Eye (tissue), 1 donor: ENCODE data around the gene RASSF9.
A peak's percentile ranks its signal among the peaks of the same experiment; 100 is the strongest.

Experiments
- DNase-seq: peaks from one replicate; pipeline ENCODE4 v3.0.0-alpha.2; 2015

The RASSF9 gene

GRCh38 chr12:85836197-85837090 is at the start of gene RASSF9:
Gene RASSF9 (minus strand): TSS chr12:85836409. CDS start chr12:85836201, 208 bp downstream.
- DNase-seq = peak; percentile 59

GRCh38 chr12:85883763-85884162 is 47.6 kb upstream of the RASSF9 start:
- no peak for DNase-seq

GRCh38 chr12:85877459-85877858 is 41.2 kb upstream of the RASSF9 start:
- no peak for DNase-seq

- DNase-seq = peak; percentile 60
Measured at GRCh38 chr12:85874031-85874461, 37.8 kb upstream of the RASSF9 start, which contains the start of gene NTS. Gene NTS (plus strand): TSS chr12:85874295. CDS start chr12:85874404, 109 bp downstream.

GRCh38 chr12:85872497-85873091 is 36.4 kb upstream of the RASSF9 start:
- peak; percentile 80 for DNase-seq

- DNase-seq = peak; percentile 80
Measured at GRCh38 chr12:85866986-85867776, 31.0 kb upstream of the RASSF9 start.

GRCh38 chr12:85865890-85866289 is 29.7 kb upstream of the RASSF9 start:
- peak; percentile 61 for DNase-seq

GRCh38 chr12:85856966-85857365 is 20.8 kb upstream of the RASSF9 start:
- no peak for DNase-seq

- no peak for DNase-seq
Measured at GRCh38 chr12:85855305-85855704, 19.1 kb upstream of the RASSF9 start.

- no peak for DNase-seq
Measured at GRCh38 chr12:85849344-85849743, 13.1 kb upstream of the RASSF9 start.

- DNase-seq = no peak
Measured at GRCh38 chr12:85843606-85844310, 7.5 kb upstream of the RASSF9 start.

- peak; percentile 33 for DNase-seq
Measured at GRCh38 chr12:85835426-85836196, 598 bp downstream of the RASSF9 start.

- DNase-seq = no peak
Measured at GRCh38 chr12:85834378-85834777, 1.8 kb downstream of the RASSF9 start.

GRCh38 chr12:85833579-85833978 is 2.6 kb downstream of the RASSF9 start:
- no peak for DNase-seq

- DNase-seq = no peak
Measured at GRCh38 chr12:85831327-85831990, 4.8 kb downstream of the RASSF9 start.

GRCh38 chr12:85829391-85829790 is 6.8 kb downstream of the RASSF9 start:
- no peak for DNase-seq

- no peak for DNase-seq
Measured at GRCh38 chr12:85828576-85828975, 7.6 kb downstream of the RASSF9 start.

GRCh38 chr12:85825746-85826145 is 10.5 kb downstream of the RASSF9 start:
- peak; percentile 38 for DNase-seq

- DNase-seq = no peak
Measured at GRCh38 chr12:85823436-85824180, 12.6 kb downstream of the RASSF9 start.

- no peak for DNase-seq
Measured at GRCh38 chr12:85821759-85822158, 14.4 kb downstream of the RASSF9 start.
